ENCODE measurements around the gene ANKRD13A. TPM values are rescaled to one million over a fixed set of nuclear protein-coding genes. Genes with fewer than 3 reads are reported as not detected.

Gene ANKRD13A
- total RNA-seq, 1 donor from 2014 or later = 25.1 TPM

DNA sequence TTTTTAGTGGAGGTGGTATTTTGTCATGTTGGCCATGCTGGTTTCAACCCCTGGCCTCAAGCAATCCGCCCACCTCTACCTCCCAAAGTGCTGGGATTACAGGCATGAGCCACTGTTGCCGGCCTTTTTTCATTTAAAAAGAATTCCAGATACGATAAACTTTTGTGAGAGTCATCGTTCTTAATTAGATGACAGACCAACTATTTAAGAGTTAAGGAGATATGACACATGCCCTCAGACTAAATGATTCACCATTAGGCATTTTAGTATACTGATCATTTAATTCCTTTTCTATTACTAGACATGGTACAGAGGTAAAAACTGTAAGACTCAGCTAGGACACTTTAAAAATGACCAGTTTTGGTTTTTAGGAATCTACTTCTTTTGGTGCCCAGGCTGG, 2.4 kb downstream of the ANKRD13A start:
- no peak overlapping the region for H3K4me3 Mint-ChIP-seq
- no peak for DNase-seq (ENCODE audit: low spot score in 2 of 2, unreplicated experiment in 2 of 2)
- TF ChIP-seq, protein P1, sequence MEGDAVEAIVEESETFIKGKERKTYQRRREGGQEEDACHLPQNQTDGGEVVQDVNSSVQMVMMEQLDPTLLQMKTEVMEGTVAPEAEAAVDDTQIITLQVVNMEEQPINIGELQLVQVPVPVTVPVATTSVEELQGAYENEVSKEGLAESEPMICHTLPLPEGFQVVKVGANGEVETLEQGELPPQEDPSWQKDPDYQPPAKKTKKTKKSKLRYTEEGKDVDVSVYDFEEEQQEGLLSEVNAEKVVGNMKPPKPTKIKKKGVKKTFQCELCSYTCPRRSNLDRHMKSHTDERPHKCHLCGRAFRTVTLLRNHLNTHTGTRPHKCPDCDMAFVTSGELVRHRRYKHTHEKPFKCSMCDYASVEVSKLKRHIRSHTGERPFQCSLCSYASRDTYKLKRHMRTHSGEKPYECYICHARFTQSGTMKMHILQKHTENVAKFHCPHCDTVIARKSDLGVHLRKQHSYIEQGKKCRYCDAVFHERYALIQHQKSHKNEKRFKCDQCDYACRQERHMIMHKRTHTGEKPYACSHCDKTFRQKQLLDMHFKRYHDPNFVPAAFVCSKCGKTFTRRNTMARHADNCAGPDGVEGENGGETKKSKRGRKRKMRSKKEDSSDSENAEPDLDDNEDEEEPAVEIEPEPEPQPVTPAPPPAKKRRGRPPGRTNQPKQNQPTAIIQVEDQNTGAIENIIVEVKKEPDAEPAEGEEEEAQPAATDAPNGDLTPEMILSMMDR (IDR thresholded peaks at IDR 0.05; ENCODE audit: unreplicated experiment) = no peak

DNA sequence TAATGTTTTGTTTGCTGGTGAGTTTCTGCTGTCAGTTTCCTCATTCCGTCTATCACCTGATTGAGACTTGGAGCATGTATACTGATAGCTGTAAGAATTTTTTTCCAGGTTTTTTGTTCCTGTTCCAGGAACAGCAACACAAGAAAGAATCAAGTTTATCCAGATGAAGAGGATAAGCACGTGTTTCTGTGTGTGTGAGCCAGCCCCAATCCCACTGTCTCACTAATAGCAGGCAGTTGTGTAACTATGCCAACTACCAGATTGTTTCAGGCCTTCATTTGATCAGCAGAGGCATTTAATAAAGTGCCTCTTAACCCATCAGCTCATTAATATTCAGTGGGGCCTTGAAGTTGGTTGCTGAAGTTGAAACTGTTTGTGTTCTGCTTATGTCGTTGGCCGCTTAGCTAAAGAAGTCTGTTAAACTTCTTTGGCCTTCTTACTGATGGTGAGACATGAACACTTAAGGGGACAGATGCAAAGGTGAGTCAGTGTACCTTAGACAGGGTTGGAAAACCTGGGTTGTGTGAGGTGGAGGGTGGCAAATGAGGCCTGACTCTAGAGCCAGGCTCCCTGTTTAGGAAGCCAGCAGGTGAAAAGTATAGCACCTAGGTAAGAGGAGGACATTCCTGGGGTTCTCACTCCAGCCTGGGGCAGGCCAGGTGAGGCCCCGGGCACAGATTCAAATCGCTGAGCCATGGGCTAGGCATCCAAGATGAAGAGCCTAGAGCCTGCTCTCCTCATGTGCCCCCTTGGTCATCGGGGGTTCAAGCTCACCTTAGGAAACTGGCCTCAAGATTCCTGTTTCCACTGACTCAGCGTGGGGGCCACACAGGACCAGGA, 3.7 kb downstream of the ANKRD13A start:
- Mint-ChIP-seq H3K36me3 (peaks cover 4% of the 10 kb centered on the region), H3K9me3 (peaks cover 1% of the 10 kb centered on the region), H3K4me3 (no peak overlapping the region), H3K4me1 (peaks cover 19% of the 10 kb centered on the region), H3K27ac (no peak overlapping the region), H3K27me3 (ENCODE audit: low read depth) (no peaks in the 10 kb centered on the region)
- TF ChIP-seq, protein P1 (IDR thresholded peaks at IDR 0.05; ENCODE audit: unreplicated experiment) = no peak
- DNase-seq (ENCODE audit: low spot score in 2 of 2, unreplicated experiment in 2 of 2) = no peak

More for the DNA sequence above, 2.4 kb downstream of the ANKRD13A start:
- Mint-ChIP-seq H3K9me3 (no peaks in the 10 kb centered on the region), H3K4me1 (peaks cover 21% of the 10 kb centered on the region), H3K36me3 (peaks cover 2% of the 10 kb centered on the region), H3K27ac (no peak overlapping the region), H3K27me3 (ENCODE audit: low read depth) (no peaks in the 10 kb centered on the region)

DNA sequence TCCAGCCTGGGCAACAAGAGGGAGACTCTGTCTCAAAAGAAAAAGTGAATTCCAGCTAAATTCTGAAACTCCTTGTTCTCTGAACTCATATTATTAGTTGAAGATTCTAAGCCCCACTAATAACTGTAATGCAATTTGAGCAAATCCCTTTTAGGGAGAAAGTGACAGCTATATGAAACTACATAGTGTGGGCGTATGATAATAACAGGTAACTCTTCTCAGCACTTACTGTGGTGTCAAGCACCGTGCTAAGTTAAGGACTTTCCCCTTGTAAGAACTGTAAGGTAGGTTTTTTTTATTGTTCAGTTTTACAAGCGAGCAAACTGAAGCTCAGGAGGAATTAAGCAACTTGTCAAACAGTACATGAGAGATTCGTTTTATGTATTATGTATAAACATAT, 5.4 kb downstream of the ANKRD13A start:
- TF ChIP-seq, protein P1 (IDR thresholded peaks at IDR 0.05; ENCODE audit: unreplicated experiment) = no peak
- Mint-ChIP-seq H3K27me3 (ENCODE audit: low read depth) (no peaks in the 10 kb centered on the region), H3K4me3 (no peak overlapping the region), H3K4me1 (peaks cover 13% of the 10 kb centered on the region), H3K36me3 (peaks cover 6% of the 10 kb centered on the region), H3K9me3 (peaks cover 5% of the 10 kb centered on the region), H3K27ac (no peak overlapping the region)
- DNase-seq (ENCODE audit: low spot score in 2 of 2, unreplicated experiment in 2 of 2) = no peak

DNA sequence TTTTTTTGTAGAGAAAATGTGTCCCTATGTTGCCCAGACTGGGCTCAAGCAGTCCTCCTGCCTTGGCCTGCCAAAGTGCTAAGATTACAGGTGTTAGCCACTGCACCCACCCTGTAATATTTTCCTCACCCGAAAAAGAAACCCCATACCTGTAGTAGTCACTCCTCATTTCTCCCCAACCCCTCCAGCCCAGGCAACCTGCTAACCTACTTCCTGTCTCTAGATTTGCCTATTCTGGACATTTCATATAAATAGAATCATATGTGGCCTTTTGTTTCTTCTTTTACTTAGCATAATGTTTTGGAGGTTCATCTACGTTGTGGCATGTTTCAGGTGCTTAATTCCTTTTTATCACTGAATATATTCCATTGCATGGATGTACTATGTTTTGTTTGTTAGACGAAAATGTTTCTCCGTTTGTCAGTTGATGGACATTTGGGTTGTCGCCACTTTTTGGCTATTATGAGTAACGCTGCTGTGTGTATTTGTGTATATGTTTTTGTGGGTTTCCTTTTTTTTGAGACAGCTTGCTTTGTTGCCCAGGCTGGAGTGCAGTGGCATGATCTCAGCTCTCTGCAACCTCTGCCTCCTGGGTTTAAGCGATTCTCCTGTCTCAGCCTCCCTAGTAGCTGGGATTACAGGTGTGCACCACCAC, 6.2 kb downstream of the ANKRD13A start:
- peaks cover 6% of the 10 kb centered on the region for H3K36me3 Mint-ChIP-seq
- TF ChIP-seq, protein P1 (IDR thresholded peaks at IDR 0.05; ENCODE audit: unreplicated experiment) = no peak
- DNase-seq (ENCODE audit: low spot score in 2 of 2, unreplicated experiment in 2 of 2) = no peak
- H3K9me3 Mint-ChIP-seq = peaks cover 5% of the 10 kb centered on the region
- peaks cover 7% of the 10 kb centered on the region for H3K4me1 Mint-ChIP-seq
- H3K27ac Mint-ChIP-seq = no peak overlapping the region
- H3K27me3 Mint-ChIP-seq (ENCODE audit: low read depth) = no peaks in the 10 kb centered on the region
- no peak overlapping the region for H3K4me3 Mint-ChIP-seq

DNA sequence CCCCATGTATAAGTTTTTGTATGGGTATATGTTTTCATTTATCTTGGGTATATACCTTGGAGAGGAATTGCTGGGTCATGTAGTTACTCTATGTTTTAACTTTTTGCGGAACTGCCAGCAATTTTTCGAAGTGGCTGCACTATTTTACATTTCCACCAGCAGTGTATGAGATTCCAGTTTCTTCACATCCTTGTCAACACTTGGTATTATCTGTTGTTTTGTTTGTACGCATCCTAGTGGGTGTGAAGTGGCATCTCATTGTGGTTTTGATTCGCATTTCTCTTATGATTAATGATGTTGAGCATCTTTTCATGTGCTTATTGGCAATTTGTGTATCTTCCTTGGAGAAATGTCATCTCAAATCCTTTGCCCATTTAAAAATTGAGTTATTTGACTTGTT, 6.9 kb downstream of the ANKRD13A start:
- no peaks in the 10 kb centered on the region for H3K27me3 Mint-ChIP-seq (ENCODE audit: low read depth)
- peaks cover 4% of the 10 kb centered on the region for H3K4me1 Mint-ChIP-seq
- H3K36me3 Mint-ChIP-seq = peaks cover 6% of the 10 kb centered on the region
- no peak overlapping the region for H3K4me3 Mint-ChIP-seq
- TF ChIP-seq, protein P1 (IDR thresholded peaks at IDR 0.05; ENCODE audit: unreplicated experiment) = no peak
- no peak for DNase-seq (ENCODE audit: low spot score in 2 of 2, unreplicated experiment in 2 of 2)
- no peak overlapping the region for H3K27ac Mint-ChIP-seq
- peaks cover 5% of the 10 kb centered on the region for H3K9me3 Mint-ChIP-seq
